HepG2 (cell line): Measurements from ENCODE around the gene CHAF1B.

Experiments
- JUND ChIP-seq: sonication (generic); formaldehyde crosslinking; IDR thresholded peaks from 2 replicates; pipeline ENCODE4 v1.8.0; 2022; ENCODE audit warnings: mild to moderate bottlenecking, missing genetic modification reagents
- PAX8 ChIP-seq: sonication (generic); formaldehyde crosslinking; IDR thresholded peaks from 2 replicates; pipeline ENCODE4 v1.8.0; 2022; ENCODE audit warnings: mild to moderate bottlenecking, missing genetic modification reagents, borderline replicate concordance
- TF ChIP-seq, protein P1 (sequence below): IDR thresholded peaks from 2 replicates; pipeline ENCODE4 v1.6.1; 2016; ENCODE audit warnings: missing compliant biosample characterization, missing genetic modification reagents, borderline replicate concordance
- TF ChIP-seq, protein P2 (sequence below): sonication (generic); formaldehyde crosslinking; IDR thresholded peaks from 2 replicates; pipeline ENCODE4 v1.5.0; 2020; ENCODE audit warnings: mild to moderate bottlenecking, missing genetic modification reagents, moderate library complexity
- TF ChIP-seq, protein P3 (sequence below): sonication (generic); formaldehyde crosslinking; IDR thresholded peaks from 2 replicates; pipeline ENCODE4 v1.4.0; 2020; ENCODE audit warnings: mild to moderate bottlenecking, missing genetic modification reagents
- TF ChIP-seq, protein P4 (sequence below): sonication (generic); formaldehyde crosslinking; IDR thresholded peaks from 2 replicates; pipeline ENCODE4 v1.4.0; 2020; ENCODE audit warnings: mild to moderate bottlenecking, missing genetic modification reagents
- TF ChIP-seq, protein P5 (sequence below), 2 experiments: sonication (generic) in 1 of 2; formaldehyde crosslinking in 1 of 2; IDR thresholded peaks; 2 replicates each; pipeline versions ENCODE4 v1.5.1 to v1.6.1; 2011 to 2020; ENCODE audit warnings: borderline replicate concordance in 1 of 2, low read depth in 1 of 2, low read length in 1 of 2, mild to moderate bottlenecking in 1 of 2, missing genetic modification reagents in 1 of 2, moderate library complexity in 1 of 2

DNA sequence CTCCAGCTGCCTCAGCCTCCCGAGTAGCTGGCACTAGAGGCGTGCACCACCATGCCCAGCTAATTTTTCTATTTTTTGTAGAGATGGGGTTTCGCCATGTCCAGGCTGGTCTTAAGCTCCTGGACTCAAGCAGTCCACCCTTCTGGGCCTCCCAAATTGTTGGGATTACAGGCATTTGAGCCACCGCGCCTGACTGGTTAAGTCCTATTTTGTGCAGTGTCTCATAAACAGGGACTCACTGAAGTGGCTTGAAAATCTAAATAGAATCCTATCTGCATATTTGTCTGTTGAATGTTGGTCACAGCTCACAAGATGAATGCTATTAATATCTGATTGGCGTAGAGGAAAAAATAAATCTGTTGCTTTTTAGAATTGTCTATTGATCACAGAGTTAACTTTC lies 5.9 kb upstream of the CHAF1B start:
- TF ChIP-seq, protein P1, sequence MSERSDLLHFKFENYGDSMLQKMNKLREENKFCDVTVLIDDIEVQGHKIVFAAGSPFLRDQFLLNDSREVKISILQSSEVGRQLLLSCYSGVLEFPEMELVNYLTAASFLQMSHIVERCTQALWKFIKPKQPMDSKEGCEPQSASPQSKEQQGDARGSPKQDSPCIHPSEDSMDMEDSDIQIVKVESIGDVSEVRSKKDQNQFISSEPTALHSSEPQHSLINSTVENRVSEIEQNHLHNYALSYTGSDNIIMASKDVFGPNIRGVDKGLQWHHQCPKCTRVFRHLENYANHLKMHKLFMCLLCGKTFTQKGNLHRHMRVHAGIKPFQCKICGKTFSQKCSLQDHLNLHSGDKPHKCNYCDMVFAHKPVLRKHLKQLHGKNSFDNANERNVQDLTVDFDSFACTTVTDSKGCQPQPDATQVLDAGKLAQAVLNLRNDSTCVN (CRISPR knock-in tag), result no peak
- TF ChIP-seq, protein P2, sequence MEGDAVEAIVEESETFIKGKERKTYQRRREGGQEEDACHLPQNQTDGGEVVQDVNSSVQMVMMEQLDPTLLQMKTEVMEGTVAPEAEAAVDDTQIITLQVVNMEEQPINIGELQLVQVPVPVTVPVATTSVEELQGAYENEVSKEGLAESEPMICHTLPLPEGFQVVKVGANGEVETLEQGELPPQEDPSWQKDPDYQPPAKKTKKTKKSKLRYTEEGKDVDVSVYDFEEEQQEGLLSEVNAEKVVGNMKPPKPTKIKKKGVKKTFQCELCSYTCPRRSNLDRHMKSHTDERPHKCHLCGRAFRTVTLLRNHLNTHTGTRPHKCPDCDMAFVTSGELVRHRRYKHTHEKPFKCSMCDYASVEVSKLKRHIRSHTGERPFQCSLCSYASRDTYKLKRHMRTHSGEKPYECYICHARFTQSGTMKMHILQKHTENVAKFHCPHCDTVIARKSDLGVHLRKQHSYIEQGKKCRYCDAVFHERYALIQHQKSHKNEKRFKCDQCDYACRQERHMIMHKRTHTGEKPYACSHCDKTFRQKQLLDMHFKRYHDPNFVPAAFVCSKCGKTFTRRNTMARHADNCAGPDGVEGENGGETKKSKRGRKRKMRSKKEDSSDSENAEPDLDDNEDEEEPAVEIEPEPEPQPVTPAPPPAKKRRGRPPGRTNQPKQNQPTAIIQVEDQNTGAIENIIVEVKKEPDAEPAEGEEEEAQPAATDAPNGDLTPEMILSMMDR (CRISPR knock-in tag), result no peak
- TF ChIP-seq, protein P3, sequence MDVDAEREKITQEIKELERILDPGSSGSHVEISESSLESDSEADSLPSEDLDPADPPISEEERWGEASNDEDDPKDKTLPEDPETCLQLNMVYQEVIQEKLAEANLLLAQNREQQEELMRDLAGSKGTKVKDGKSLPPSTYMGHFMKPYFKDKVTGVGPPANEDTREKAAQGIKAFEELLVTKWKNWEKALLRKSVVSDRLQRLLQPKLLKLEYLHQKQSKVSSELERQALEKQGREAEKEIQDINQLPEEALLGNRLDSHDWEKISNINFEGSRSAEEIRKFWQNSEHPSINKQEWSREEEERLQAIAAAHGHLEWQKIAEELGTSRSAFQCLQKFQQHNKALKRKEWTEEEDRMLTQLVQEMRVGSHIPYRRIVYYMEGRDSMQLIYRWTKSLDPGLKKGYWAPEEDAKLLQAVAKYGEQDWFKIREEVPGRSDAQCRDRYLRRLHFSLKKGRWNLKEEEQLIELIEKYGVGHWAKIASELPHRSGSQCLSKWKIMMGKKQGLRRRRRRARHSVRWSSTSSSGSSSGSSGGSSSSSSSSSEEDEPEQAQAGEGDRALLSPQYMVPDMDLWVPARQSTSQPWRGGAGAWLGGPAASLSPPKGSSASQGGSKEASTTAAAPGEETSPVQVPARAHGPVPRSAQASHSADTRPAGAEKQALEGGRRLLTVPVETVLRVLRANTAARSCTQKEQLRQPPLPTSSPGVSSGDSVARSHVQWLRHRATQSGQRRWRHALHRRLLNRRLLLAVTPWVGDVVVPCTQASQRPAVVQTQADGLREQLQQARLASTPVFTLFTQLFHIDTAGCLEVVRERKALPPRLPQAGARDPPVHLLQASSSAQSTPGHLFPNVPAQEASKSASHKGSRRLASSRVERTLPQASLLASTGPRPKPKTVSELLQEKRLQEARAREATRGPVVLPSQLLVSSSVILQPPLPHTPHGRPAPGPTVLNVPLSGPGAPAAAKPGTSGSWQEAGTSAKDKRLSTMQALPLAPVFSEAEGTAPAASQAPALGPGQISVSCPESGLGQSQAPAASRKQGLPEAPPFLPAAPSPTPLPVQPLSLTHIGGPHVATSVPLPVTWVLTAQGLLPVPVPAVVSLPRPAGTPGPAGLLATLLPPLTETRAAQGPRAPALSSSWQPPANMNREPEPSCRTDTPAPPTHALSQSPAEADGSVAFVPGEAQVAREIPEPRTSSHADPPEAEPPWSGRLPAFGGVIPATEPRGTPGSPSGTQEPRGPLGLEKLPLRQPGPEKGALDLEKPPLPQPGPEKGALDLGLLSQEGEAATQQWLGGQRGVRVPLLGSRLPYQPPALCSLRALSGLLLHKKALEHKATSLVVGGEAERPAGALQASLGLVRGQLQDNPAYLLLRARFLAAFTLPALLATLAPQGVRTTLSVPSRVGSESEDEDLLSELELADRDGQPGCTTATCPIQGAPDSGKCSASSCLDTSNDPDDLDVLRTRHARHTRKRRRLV, result no peak
- TF ChIP-seq JUND (CRISPR knock-in tag) (no peak), PAX8 (CRISPR knock-in tag) (no peak)
- TF ChIP-seq, protein P4, sequence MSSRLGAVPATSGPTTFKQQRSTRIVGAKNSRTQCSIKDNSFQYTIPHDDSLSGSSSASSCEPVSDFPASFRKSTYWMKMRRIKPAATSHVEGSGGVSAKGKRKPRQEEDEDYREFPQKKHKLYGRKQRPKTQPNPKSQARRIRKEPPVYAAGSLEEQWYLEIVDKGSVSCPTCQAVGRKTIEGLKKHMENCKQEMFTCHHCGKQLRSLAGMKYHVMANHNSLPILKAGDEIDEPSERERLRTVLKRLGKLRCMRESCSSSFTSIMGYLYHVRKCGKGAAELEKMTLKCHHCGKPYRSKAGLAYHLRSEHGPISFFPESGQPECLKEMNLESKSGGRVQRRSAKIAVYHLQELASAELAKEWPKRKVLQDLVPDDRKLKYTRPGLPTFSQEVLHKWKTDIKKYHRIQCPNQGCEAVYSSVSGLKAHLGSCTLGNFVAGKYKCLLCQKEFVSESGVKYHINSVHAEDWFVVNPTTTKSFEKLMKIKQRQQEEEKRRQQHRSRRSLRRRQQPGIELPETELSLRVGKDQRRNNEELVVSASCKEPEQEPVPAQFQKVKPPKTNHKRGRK (CRISPR knock-in tag), result no peak
- TF ChIP-seq, protein P5, sequence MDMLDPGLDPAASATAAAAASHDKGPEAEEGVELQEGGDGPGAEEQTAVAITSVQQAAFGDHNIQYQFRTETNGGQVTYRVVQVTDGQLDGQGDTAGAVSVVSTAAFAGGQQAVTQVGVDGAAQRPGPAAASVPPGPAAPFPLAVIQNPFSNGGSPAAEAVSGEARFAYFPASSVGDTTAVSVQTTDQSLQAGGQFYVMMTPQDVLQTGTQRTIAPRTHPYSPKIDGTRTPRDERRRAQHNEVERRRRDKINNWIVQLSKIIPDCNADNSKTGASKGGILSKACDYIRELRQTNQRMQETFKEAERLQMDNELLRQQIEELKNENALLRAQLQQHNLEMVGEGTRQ (IDR thresholded peaks at IDR 0.05; ENCODE audit: low read depth, low read length), result no peak
- TF ChIP-seq, protein P5 (CRISPR knock-in tag; IDR thresholded peaks at IDR 0.05; ENCODE audit: borderline replicate concordance), result no peak
